ENCODE data around the gene KRTAP12-1. TPM values are rescaled to one million over a fixed set of nuclear protein-coding genes. Genes with fewer than 3 reads are reported as not detected.

Gene KRTAP12-1
- total RNA-seq, 2 experiments from 2014 or later, result not detected

DNA sequence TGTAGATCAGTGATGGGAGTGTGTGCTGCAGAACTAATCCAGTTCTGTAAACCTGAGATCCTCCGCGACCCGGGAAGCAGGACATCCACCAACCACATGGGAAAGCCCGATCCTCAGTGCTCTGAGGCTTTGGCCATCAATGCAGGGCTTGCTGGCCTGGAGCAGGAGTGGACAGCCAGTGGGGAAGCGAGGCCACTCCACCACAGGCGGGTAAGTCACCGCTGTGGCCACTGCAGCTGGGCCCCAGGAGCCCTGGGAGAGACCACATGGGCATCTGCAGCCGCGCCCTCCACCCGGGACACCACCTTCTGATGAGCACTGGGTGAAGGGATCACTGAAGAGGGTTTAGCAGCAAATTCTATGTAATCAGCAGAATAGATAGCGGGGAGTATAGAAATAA, 811 bp downstream of the KRTAP12-1 start:
- ATAC-seq (ENCODE audit: poor library complexity), result no peak
- POLR2A ChIA-PET, result no interaction called here
- TF ChIP-seq, protein P1, sequence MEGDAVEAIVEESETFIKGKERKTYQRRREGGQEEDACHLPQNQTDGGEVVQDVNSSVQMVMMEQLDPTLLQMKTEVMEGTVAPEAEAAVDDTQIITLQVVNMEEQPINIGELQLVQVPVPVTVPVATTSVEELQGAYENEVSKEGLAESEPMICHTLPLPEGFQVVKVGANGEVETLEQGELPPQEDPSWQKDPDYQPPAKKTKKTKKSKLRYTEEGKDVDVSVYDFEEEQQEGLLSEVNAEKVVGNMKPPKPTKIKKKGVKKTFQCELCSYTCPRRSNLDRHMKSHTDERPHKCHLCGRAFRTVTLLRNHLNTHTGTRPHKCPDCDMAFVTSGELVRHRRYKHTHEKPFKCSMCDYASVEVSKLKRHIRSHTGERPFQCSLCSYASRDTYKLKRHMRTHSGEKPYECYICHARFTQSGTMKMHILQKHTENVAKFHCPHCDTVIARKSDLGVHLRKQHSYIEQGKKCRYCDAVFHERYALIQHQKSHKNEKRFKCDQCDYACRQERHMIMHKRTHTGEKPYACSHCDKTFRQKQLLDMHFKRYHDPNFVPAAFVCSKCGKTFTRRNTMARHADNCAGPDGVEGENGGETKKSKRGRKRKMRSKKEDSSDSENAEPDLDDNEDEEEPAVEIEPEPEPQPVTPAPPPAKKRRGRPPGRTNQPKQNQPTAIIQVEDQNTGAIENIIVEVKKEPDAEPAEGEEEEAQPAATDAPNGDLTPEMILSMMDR (IDR thresholded peaks at IDR 0.05), result no peak
- H3K4me3 ChIP-seq (ENCODE audit: low read length), result no peak overlapping the region
- H3K27me3 ChIP-seq (ENCODE audit: control insufficient read depth in 1 of 2, insufficient read depth in 2 of 2, low read length in 2 of 2), result peaks cover 0 to 4% of the 10 kb centered on the region in 2 experiments
- H3K4me1 ChIP-seq (ENCODE audit: insufficient read depth, low read length), result no peaks in the 10 kb centered on the region
- H3K9me3 ChIP-seq (ENCODE audit: control insufficient read depth in 1 of 2, insufficient read depth in 1 of 2, low read length in 2 of 2), result no peaks in the 10 kb centered on the region
- H3K9me3 Mint-ChIP-seq, result no peaks in the 10 kb centered on the region
- H3K4me1 Mint-ChIP-seq (ENCODE audit: low read depth), result no peaks in the 10 kb centered on the region
- H3K27me3 Mint-ChIP-seq, result peaks cover 21% of the 10 kb centered on the region
- H3K36me3 Mint-ChIP-seq (ENCODE audit: low read depth), result no peaks in the 10 kb centered on the region
- no peak overlapping the region for H3K27ac ChIP-seq (ENCODE audit: low read depth in 1 of 2, low read length in 2 of 2)
- H3K27ac Mint-ChIP-seq, result no peak overlapping the region
- no peak overlapping the region for H3K4me3 Mint-ChIP-seq
- intact Hi-C loops (cut with DNase I, micrococcal nuclease), result no loop called here
- no peak for DNase-seq
- no peaks in the 10 kb centered on the region for H3K36me3 ChIP-seq (ENCODE audit: insufficient read depth, low read length)
- CTCF ChIA-PET, result no interaction called here

- Mint-ChIP-seq H3K27me3 (peaks cover 6% of the 10 kb centered on the region), H3K27ac (no peak overlapping the region), H3K9me3 (peaks cover 8% of the 10 kb centered on the region), H3K4me3 (no peak overlapping the region), H3K4me1 (ENCODE audit: low read depth) (no peaks in the 10 kb centered on the region), H3K36me3 (ENCODE audit: low read depth) (peaks cover 7% of the 10 kb centered on the region)
- ATAC-seq (ENCODE audit: poor library complexity), result no peak
- no peak for DNase-seq
- no peak overlapping the region for H3K27ac ChIP-seq (ENCODE audit: low read depth in 1 of 2, low read length in 2 of 2)
- no peaks in the 10 kb centered on the region for H3K27me3 ChIP-seq (ENCODE audit: control insufficient read depth in 1 of 2, insufficient read depth in 2 of 2, low read length in 2 of 2)
- TF ChIP-seq, protein P1 (IDR thresholded peaks at IDR 0.05), result no peak
- H3K36me3 ChIP-seq (ENCODE audit: insufficient read depth, low read length), result no peaks in the 10 kb centered on the region
- intact Hi-C loops (cut with DNase I, micrococcal nuclease), result no loop called here
- H3K9me3 ChIP-seq (ENCODE audit: control insufficient read depth in 1 of 2, insufficient read depth in 1 of 2, low read length in 2 of 2), result peaks cover 5 to 6% of the 10 kb centered on the region in 2 experiments
- ChIA-PET POLR2A (no interaction called here), CTCF (no interaction called here)
- H3K4me3 ChIP-seq (ENCODE audit: low read length), result no peak overlapping the region
- H3K4me1 ChIP-seq (ENCODE audit: insufficient read depth, low read length), result no peaks in the 10 kb centered on the region
Measured at GRCh38 chr21:44677881-44678280, 4.1 kb downstream of the KRTAP12-1 start.

- H3K36me3 ChIP-seq (ENCODE audit: insufficient read depth, low read length), result no peaks in the 10 kb centered on the region
- H3K9me3 Mint-ChIP-seq, result peaks cover 8% of the 10 kb centered on the region
- H3K27ac ChIP-seq (ENCODE audit: low read depth in 1 of 2, low read length in 2 of 2), result no peak overlapping the region
- H3K4me1 Mint-ChIP-seq (ENCODE audit: low read depth), result no peaks in the 10 kb centered on the region
- ATAC-seq (ENCODE audit: poor library complexity), result no peak
- TF ChIP-seq, protein P1 (IDR thresholded peaks at IDR 0.05), result no peak
- peaks cover 9% of the 10 kb centered on the region for H3K36me3 Mint-ChIP-seq (ENCODE audit: low read depth)
- DNase-seq, result no peak
- H3K4me3 Mint-ChIP-seq, result no peak overlapping the region
- POLR2A ChIA-PET, result interaction anchor here (0.7 kb wide), 1 partner anchor 205 kb away, joined by 3 read pairs; no protein-coding TSS in a partner anchor
- peaks cover 0 to 2% of the 10 kb centered on the region in 2 experiments for H3K27me3 ChIP-seq (ENCODE audit: control insufficient read depth in 1 of 2, insufficient read depth in 2 of 2, low read length in 2 of 2)
- H3K4me3 ChIP-seq (ENCODE audit: low read length), result no peak overlapping the region
- H3K27ac Mint-ChIP-seq, result no peak overlapping the region
- H3K4me1 ChIP-seq (ENCODE audit: insufficient read depth, low read length), result no peaks in the 10 kb centered on the region
- CTCF ChIA-PET, result no interaction called here
- peaks cover 5% of the 10 kb centered on the region for H3K27me3 Mint-ChIP-seq
- intact Hi-C loops (cut with DNase I, micrococcal nuclease), result no loop called here
- peaks cover 26 to 28% of the 10 kb centered on the region in 2 experiments for H3K9me3 ChIP-seq (ENCODE audit: control insufficient read depth in 1 of 2, insufficient read depth in 1 of 2, low read length in 2 of 2)
Measured at GRCh38 chr21:44671911-44672310, 10.1 kb downstream of the KRTAP12-1 start.
